ENCODE data around the gene CACNA2D3. TPM values are rescaled to one million over a fixed set of nuclear protein-coding genes. Genes with fewer than 3 reads are reported as not detected.

CACNA2D3 gene
- 0.16 to 0.30 TPM (median 0.21 TPM) in 5 replicates for total RNA-seq (2022; extraction: Qiagen RNA extraction)

GRCh38 chr3:54122324-54123002 is at the start of gene CACNA2D3:
CACNA2D3 (plus strand) TSS chr3:54122552.

GRCh38 chr3:54928046-54928770 is 805.9 kb downstream of the CACNA2D3 start, which contains the start of gene LRTM1:
LRTM1 (minus strand) TSS chr3:54928059; CDS start chr3:54927911, 148 bp downstream.

Other genes starting within 250 kb of the CACNA2D3 start
- gene ACTR8, start 240.4 kb upstream of the CACNA2D3 start, total RNA-seq (2022; extraction: Qiagen RNA extraction) = 11.9 to 18.0 TPM (median 16.6 TPM) in 5 replicates
- 18.9 to 22.8 TPM (median 21.9 TPM) in 5 replicates for gene SELENOK, start 230.7 kb upstream of the CACNA2D3 start, total RNA-seq (2022; extraction: Qiagen RNA extraction)